Measurements from ENCODE around the gene SLAMF8.

DNA sequence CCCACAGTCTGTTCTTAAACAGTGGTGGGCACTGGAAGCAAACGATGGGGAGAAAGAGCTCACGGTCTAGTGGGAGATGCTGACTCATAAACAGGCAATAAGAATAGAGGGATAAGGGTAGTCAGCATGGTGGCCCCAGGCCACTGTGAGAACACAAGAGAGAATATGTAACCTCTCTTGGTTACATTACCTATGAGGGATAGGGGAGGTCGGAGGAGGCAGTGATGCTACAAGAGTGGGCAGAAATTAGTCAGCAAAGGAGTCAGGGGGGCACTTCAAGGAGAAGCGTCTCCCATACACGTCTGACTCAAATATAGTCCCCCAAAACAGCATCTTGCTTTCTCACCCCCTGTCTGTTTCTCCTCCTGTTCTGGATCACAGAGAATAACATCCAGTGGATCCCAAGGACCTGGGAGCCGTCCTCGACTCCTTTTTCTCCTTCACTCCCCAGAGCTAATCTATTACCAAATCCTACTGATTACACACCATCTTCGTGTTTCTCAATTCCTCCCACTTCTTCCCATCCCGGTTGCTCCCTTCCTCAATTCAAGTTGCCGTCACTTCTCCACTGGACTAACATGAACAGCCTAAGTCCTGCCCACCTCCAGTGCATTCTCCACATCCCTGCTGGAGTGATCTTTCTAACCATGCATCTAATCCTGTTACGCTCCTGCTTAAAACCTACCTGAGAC is 2.1 kb downstream of the SLAMF8 start:
- TF ChIP-seq CTCF (IDR thresholded peaks at IDR 0.05; ENCODE audit: control extremely low read depth in 1 of 3, insufficient read depth in 1 of 3, low read depth in 1 of 3, low read length in 3 of 3) (no peak), TEAD4 (IDR thresholded peaks at IDR 0.05; ENCODE audit: low read depth, low read length) (no peak), CREB1 (IDR thresholded peaks at IDR 0.05) (no peak), SAP30 (IDR thresholded peaks at IDR 0.05; ENCODE audit: insufficient read depth, insufficient replicate concordance, low read length) (no peak), POLR2A (IDR thresholded peaks at IDR 0.05; ENCODE audit: control extremely low read depth in 1 of 2, low read depth in 2 of 2, low read length in 2 of 2) (no peak), YY1 (IDR thresholded peaks at IDR 0.05; ENCODE audit: low read depth, low read length) (no peak), PHF8 (conservative IDR thresholded peaks at IDR 0.05; ENCODE audit: low read depth, low read length) (no peak), ATF2 (IDR thresholded peaks at IDR 0.05; ENCODE audit: low read length) (no peak), EP300 (IDR thresholded peaks at IDR 0.05; ENCODE audit: borderline replicate concordance in 1 of 2, low read depth in 2 of 2, low read length in 2 of 2) (no peak), BRCA1 (IDR thresholded peaks at IDR 0.05; ENCODE audit: low read depth, low read length) (no peak)
- TF ChIP-seq, protein P1, sequence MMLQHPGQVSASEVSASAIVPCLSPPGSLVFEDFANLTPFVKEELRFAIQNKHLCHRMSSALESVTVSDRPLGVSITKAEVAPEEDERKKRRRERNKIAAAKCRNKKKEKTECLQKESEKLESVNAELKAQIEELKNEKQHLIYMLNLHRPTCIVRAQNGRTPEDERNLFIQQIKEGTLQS (IDR thresholded peaks at IDR 0.05; ENCODE audit: insufficient read depth, low read depth, low read length), result no peak
